A673 (cell line): Measurements from ENCODE around the gene SPATS2.

ENCODE experiments used
- CTCF ChIP-seq: fragments of 300-800, 200-600 bp; sonication (generic); conservative IDR thresholded peaks from 2 replicates; pipeline ENCODE4 v1.5.1; 2017; ENCODE audit warnings: low read depth, mild to moderate bottlenecking, antibody characterized with exemption, low read length, moderate library complexity, mixed read lengths
- EZH2 ChIP-seq: fragments of 200-600 bp; sonication (generic); IDR thresholded peaks from 2 replicates; pipeline ENCODE4 v1.6.1; 2017; ENCODE audit warnings: borderline replicate concordance, low read depth, mild to moderate bottlenecking, mixed read lengths, antibody characterized with exemption, low read length; ENCODE audit not compliant: poor library complexity, severe bottlenecking

GRCh38 chr12:49550693-49551252 is 183.5 kb downstream of the SPATS2 start:
- TF ChIP-seq EZH2 (no peak), CTCF (no peak)
